GM13976 (cell line): ENCODE data around the gene PRSS38.

ENCODE experiments used
- DNase-seq: peaks from one replicate; pipeline ENCODE4 v3.0.0; 2012; ENCODE audit warnings: low spot score
- in situ Hi-C: fragments of 300-500 bp; cut with MboI; formaldehyde crosslinking; loops from one replicate; pipeline ENCODE4 v1.12.0; 2022; ENCODE audit warnings: low sequenced_read_pairs, mixed read lengths, inconsistent platforms; ENCODE audit not compliant: unreplicated experiment
- TF ChIP-seq, protein P1 (sequence below): IDR thresholded peaks from 2 replicates; pipeline ENCODE4 v1.5.1; 2012; ENCODE audit warnings: borderline replicate concordance, mild to moderate bottlenecking; ENCODE audit not compliant: insufficient read depth; ENCODE audit errors: extremely low read depth, missing control alignments, control extremely low read depth

PRSS38 gene

DNA sequence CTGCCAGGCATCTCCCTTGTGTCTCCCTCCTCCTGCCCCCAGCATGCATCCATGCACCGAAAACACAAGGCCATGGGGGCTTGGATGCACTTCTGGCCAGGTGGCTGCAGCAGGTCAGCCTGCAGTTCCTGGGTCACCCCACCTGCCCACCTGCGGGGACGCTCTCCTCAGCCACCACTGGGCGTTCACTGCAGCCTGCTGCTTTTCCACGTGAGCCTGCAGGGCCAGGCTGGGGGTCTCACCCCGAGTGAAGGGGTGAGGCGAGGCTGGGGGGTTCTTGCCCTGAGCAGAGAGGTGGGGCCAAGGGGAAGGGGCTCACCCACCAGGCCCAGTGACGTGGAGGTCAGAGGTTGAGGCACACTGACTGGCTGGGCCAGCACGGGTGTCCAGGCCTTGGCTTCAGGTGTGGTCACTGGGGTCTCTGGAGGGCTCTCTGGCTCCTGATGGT lies 67.6 kb downstream of the PRSS38 start:
- TF ChIP-seq, protein P1, sequence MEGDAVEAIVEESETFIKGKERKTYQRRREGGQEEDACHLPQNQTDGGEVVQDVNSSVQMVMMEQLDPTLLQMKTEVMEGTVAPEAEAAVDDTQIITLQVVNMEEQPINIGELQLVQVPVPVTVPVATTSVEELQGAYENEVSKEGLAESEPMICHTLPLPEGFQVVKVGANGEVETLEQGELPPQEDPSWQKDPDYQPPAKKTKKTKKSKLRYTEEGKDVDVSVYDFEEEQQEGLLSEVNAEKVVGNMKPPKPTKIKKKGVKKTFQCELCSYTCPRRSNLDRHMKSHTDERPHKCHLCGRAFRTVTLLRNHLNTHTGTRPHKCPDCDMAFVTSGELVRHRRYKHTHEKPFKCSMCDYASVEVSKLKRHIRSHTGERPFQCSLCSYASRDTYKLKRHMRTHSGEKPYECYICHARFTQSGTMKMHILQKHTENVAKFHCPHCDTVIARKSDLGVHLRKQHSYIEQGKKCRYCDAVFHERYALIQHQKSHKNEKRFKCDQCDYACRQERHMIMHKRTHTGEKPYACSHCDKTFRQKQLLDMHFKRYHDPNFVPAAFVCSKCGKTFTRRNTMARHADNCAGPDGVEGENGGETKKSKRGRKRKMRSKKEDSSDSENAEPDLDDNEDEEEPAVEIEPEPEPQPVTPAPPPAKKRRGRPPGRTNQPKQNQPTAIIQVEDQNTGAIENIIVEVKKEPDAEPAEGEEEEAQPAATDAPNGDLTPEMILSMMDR = no peak
- DNase-seq = no peak
- in situ Hi-C loops = no loop called here

DNA sequence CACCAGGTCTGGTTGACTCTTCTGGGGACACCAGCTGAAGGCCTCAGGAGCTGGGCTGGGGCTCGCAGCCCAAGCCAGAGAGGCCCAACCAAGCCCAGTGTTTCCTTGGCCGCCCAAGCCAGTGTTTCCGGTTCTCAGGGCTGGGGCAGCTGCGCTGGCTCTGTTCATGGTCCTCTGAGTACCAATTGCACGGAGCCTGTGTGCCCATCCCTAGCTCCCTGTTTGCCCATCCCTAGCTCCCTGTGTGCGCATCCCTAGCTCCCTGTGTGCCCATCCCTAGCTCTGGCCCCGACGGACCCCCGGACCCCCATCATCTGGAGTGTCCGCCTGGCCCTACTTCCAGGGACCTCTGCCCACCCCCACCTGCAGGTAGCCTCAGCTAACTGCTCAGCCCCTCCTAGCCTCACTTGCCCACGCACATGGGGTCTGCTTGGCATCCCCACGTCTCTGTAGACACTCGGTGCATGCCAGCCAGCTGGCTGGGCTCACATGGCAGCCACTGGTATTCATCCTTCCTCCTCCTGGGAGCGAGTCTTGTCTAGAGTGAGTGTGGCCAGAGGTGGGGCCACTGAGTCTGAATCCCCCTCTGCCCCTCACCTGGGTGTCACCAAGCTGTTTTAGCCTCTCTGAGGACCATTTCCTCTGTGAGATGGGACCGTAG lies 68.3 kb downstream of the PRSS38 start:
- DNase-seq = no peak
- TF ChIP-seq, protein P1 = no peak
- in situ Hi-C loops = no loop called here

DNA sequence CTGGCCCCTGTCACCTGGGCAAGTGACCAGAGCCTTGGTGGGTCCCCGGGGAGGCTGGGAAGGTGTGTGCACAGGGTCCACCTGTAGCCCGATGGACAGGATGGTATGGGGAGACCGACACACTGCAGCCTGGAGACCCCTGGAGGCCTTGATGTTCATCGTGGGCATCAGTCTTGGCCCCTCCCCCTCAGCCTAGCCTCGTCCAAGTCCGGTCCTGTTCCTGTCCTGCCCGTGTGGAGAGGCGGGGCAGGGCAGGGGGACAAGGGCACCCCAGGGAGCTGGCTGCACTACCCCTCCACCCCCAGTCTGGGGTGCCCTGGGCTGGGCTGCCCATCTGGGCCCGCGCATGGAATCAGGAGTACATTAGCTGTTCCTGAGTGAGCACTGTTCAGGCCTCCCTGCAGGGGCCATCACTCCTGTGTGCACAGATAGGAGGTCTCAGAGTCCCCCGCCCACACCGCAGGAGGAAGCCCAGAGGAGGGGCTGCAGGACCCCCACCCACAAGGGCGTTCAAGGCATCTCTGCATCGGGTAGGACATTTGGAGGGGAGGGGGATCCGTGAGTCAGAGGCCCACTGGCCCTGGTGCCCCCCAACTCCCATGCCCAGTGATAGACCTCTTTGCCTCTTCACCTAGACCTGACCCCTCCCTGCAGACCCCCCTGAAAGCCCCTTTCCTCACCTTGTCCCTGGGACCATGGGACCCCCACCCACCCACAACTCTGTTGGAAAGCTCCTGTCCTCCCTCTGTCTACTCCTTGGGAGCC lies 69.1 kb downstream of the PRSS38 start:
- TF ChIP-seq, protein P1 = no peak
- in situ Hi-C loops = no loop called here

DNA sequence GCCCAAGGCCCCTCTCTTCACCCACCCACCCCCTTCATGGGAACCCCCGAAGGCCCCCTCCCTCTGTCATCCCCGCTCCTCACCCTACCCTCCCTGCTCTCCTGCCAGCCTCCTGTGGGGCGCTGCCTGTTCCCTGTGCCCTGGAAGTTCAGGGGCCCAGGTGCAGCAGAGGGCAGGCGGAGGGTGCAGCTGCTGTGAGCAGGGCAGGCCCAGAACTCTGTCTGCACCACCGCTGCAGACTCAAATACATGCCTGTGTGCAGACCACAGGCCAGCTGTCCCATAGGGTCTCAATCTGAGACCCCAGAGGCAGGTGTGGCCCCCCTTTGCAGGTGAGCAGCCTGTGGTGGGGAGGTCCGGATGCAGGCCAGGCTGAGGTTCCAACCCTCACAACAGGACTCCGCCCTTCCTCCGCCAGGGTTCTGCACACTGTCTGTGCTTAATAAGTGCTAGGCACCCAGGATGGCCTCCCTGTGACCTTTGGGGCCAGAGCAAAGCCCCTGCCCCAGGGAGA lies 69.7 kb downstream of the PRSS38 start:
- in situ Hi-C loops = no loop called here
- peak; percentile 39 for DNase-seq
- TF ChIP-seq, protein P1 = no peak

More for the DNA sequence above, 69.1 kb downstream of the PRSS38 start:
- peak; percentile 32 for DNase-seq

DNA sequence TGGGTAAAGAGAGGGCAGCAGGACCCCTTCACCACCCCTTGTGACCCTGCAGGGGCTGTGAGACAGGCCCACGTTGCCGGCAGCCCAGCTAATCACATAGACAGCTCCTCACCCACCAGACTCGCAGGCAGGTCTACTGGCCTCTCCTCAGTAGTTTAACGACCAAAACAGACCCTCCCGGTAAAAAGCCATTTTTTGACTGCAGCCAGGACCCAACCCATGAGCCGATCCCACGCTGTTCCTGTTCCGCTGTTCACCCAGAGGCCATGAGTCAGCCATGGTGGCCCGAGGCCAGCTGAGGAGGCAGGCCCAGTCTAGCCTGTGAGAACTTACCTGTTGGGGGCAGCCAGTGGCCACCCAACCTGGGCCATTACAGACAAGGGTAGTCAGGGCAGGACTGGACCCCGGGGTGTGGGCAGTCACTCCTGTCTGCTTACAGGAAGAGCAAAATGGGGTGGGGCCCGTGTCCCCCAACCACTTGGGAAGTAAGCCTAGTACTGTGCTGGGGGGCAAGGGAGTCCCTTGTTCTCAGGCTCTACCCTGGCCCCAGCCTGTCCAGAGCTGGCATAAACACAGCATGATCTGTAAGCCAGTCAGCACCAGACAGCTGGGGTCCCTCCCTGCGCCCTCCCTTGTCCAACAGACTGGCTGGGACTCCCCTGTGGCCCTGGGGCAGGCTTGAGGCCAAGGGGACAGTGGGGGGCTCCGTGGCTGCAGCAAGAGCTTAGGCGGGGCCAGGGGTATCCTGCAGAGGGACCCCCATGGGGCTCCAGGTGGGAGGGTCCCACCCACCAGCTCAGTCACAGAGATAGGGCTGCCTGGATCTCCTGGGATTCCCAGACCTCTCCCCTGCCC lies 70.4 kb downstream of the PRSS38 start:
- in situ Hi-C loops = no loop called here
- TF ChIP-seq, protein P1 = no peak
- peak; percentile 37 for DNase-seq

DNA sequence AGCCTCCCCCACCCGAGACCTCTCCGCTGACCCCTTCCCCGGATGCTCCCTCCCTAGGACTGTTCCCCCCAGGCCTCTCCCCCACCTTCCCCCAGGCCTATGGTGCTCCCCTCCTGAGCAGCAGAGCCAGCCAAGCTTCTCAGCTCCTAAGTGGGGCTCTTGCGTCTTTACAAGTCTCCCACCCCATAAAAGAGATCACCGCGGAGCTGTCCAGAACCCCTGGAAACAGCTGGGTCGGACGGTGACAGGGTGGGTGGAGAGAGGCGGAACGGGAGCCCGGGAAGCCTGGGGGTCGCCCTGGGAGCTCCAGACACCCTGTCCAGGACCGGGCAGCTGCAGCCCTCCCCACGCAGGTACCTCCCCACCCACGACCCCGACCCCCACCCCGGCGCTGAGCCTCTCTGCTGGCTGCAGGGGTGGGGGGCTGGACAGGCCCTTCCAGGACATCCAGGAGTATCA lies 71.1 kb downstream of the PRSS38 start:
- TF ChIP-seq, protein P1 = no peak
- DNase-seq = peak; percentile 38
- in situ Hi-C loops = no loop called here
